Ovary (tissue), 9 donors: ENCODE measurements around the gene HIVEP3. TPM values are rescaled to one million over a fixed set of nuclear protein-coding genes. Genes with fewer than 3 reads are reported as not detected.

Experiments used
- DNase-seq, 5 donors: peaks; one replicate each; pipeline ENCODE4 v3.0.0-alpha.2; 2019 to 2020
- H3K27ac ChIP-seq, 2 donors: fragments of 200-600 bp; one replicate each; pipeline versions ENCODE4 v1.5.1 to v1.8.0; 2019 to 2022
- H3K27me3 ChIP-seq: fragments of 200-600 bp; one replicate; pipeline ENCODE4 v1.8.0; 2022
- H3K36me3 ChIP-seq: fragments of 200-600 bp; sonication (generic); one replicate; pipeline ENCODE4 v1.5.1; 2019
- H3K4me1 ChIP-seq: one replicate; pipeline ENCODE4 v1.8.1; 2013; ENCODE audit warnings: mild to moderate bottlenecking, moderate library complexity; ENCODE audit not compliant: insufficient read depth
- H3K4me3 ChIP-seq: fragments of 200-600 bp; sonication (generic); one replicate; pipeline ENCODE4 v1.5.1; 2017
- H3K9me3 ChIP-seq, 2 donors: fragments of 200-600 bp in 1 of 2; sonication (generic) in 1 of 2; one replicate each; pipeline versions ENCODE4 v1.5.1 to v1.8.1; 2013 to 2019; ENCODE audit warnings: mild to moderate bottlenecking in 1 of 2, moderate library complexity in 1 of 2
- CTCF ChIP-seq, 3 donors: fragments of 450-650 bp in 2 of 3; fragments of 200-600 bp in 1 of 3; IDR thresholded peaks; one replicate each; pipeline versions ENCODE4 v1.5.1 to v1.8.0; 2016 to 2022; ENCODE audit warnings: antibody characterized with exemption in 3 of 3, mild to moderate bottlenecking in 1 of 3
- EP300 ChIP-seq: sonication (generic); formaldehyde crosslinking; IDR thresholded peaks from one replicate; pipeline ENCODE4 v1.6.1; 2017; ENCODE audit warnings: antibody characterized with exemption
- POLR2A ChIP-seq: fragments of 450-650 bp; IDR thresholded peaks from one replicate; pipeline ENCODE4 v1.6.1; 2017; ENCODE audit warnings: antibody characterized with exemption, mild to moderate bottlenecking, moderate library complexity
- WGBS, 3 donors: extraction: QIAGEN DNeasy Blood & Tissue Kit in 1 of 3; methylation state at CpG; one replicate each; pipeline versions ENCODE4 v1.1.5 to v1.1.7; 2013 to 2017; 5-methylcytosine and 5-hydroxymethylcytosine counted together
- intact Hi-C, 4 donors: fragments of 100-400 bp; cut with DNase I; formaldehyde crosslinking; loops; one replicate each; pipeline versions ENCODE4 v1.11.0 to v1.15.1; 2022 to 2023
- polyA plus RNA-seq, 2 donors: library from polyadenylated mRNA; stranded (reverse); fragments of 200-250 nt in 1 of 2; fragments of 350-450 nt in 1 of 2; fragmentation: Illumina TruSeq in 1 of 2; extraction: RNeasy Lipid Tissue Mini Kit (QIAGEN cat#74804) in 1 of 2; gene quantifications; one replicate each; pipeline ENCODE4 v1.2.3, GENCODE V29; 2013 to 2014
- total RNA-seq, 7 donors: library from RNA; depleted of rRNA in 2 of 7; stranded (reverse); fragments of >200 nt in 2 of 7; fragmentation: NEBNext Ultra II Directional in 3 of 7; extraction: Animal tissue kit (Norgen Biotek cat#: 25700) in 3 of 7; gene quantifications; one replicate each; pipeline versions ENCODE4 v1.1.0 to v1.2.4, GENCODE V29; 2016 to 2023
- donor health status: DM: no; HTN: no; CAD: no; lungs with moderate emphysema.
- donor health status: DM: no; HTN: no; CAD: no.
- donor health status: Bipolar disorder and iron deficiency.
- donor health status: DM: yes; HTN: yes; CAD: no.
- donor health status: DM: no; HTN: no; CAD: no.
- donor health status: DM: yes; HTN: yes; CAD: no.

The HIVEP3 gene
- total and polyA plus RNA-seq, 9 donors = 3.0 to 7.5 (median 5.2) TPM

- no peak overlapping the region for H3K27ac ChIP-seq
- H3K36me3 ChIP-seq = no peaks in the 10 kb centered on the region
- intact Hi-C loops = no loop called here
- DNase-seq = no peak
- H3K9me3 ChIP-seq = no peaks in the 10 kb centered on the region
- no peak overlapping the region for H3K4me3 ChIP-seq
- no peaks in the 10 kb centered on the region for H3K27me3 ChIP-seq
- 89 to 93% (median 90%) methylated on average over 6 of the region's 6 CpGs for WGBS, 3 donors
- TF ChIP-seq POLR2A (no peak), EP300 (no peak), CTCF (IDR thresholded peaks at IDR 0.05) (no peak)
- H3K4me1 ChIP-seq = no peaks in the 10 kb centered on the region
These were observed 235.7 kb downstream of the HIVEP3 start for GRCh38 chr1:41682845-41683625.

DNA sequence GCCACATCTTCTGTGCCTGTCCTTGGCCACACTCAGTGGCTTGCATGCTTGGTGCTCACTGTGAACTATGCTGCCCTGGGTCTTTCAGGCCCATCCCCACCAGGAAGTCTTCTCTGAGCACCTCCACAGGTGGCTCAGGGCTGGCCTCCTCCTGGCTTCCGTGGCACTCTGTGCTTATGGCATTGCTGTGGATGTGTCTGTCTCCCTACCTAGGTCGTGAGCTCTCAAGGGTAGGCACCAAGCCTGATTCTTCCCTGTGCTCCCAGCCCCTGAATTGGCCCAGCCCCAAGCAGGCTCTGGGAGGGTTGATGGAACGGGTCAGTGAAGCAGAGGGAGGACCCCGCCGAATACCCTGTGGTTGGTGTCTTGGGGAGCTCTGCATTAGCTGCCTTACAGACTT is 236.6 kb downstream of the HIVEP3 start:
- Histone ChIP-seq H3K27me3 (no peaks in the 10 kb centered on the region), H3K27ac (no peak overlapping the region), H3K36me3 (no peaks in the 10 kb centered on the region), H3K9me3 (no peaks in the 10 kb centered on the region), H3K4me1 (no peaks in the 10 kb centered on the region), H3K4me3 (no peak overlapping the region)
- intact Hi-C loops = no loop called here
- DNase-seq = no peak
- TF ChIP-seq EP300 = no peak
- WGBS, 3 donors = 88 to 94% (median 92%) methylated on average over 5 of the region's 5 CpGs

DNA sequence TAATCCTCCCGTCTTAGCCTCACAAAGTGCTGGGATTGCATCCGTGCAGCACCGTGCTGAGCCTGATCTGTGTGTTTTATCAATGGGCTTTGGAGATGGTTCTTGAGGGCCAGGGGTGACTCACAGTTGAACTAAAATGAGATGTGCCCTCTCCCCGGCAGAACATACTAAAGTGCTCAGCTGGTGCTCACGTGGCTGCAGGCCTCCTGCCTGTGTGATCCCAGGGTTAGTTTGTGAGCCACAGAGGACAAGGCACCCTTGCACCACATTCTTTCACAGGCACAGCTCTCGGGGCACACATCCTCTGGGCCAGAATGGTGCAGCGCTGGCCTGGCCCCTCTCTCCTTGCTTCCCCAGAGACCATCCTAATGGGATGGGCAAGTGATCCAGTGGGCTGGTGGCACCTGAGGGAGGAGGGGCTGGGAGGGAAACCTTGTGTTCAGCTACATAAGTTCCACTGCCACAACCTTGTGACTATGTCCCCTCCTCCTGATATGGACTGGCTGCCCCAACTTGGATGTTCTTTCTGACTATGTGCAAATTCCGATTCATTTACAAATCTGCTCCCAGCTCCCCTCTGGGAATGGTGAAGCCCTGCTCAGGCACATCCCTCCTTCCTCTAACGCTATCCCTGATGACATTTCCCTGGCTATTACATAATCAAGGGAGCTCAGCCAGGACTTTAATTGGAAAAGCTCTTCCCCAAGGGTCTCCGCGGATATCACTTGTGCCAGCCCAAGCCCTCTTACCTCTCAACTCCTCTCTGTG is 237.2 kb downstream of the HIVEP3 start:
- Histone ChIP-seq H3K4me3 (no peak overlapping the region), H3K36me3 (no peaks in the 10 kb centered on the region), H3K9me3 (no peaks in the 10 kb centered on the region), H3K27me3 (no peaks in the 10 kb centered on the region), H3K4me1 (no peaks in the 10 kb centered on the region), H3K27ac (no peak overlapping the region)
- WGBS, 3 donors = 72 to 74% (median 72%) methylated on average over 11 of the region's 11 CpGs
- no peak for DNase-seq
- intact Hi-C loops = no loop called here
- no peak for TF ChIP-seq POLR2A
- no peak for TF ChIP-seq CTCF (IDR thresholded peaks at IDR 0.05)
- no peak for TF ChIP-seq EP300

DNA sequence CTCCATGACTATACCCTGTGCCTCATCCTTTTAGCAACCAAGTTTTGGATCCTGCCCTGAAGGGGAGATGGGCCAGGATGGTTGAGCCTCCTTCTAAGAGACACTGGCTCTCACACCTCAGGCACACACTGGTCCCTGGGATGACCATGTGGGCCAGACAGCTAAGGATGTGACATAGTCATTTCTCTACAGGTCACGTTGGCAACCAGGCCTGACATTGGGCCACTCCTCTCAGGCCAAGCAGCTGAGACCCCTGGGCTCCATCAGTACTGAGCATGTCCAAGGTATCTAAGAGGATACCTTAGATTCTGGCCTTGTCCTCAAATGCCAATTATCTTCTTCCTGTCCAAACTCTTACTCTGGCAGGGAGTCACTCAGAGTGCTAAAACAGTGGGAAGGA is 238.7 kb downstream of the HIVEP3 start:
- intact Hi-C loops = no loop called here

More for the DNA sequence above, 238.7 kb downstream of the HIVEP3 start:
- no peak overlapping the region for H3K27ac ChIP-seq
- TF ChIP-seq CTCF (IDR thresholded peaks at IDR 0.05) (no peak), POLR2A (no peak), EP300 (no peak)
- H3K9me3 ChIP-seq = no peaks in the 10 kb centered on the region
- DNase-seq = no peak
- 92 to 100% (median 100%) methylated on average over 1 of the region's 1 CpG for WGBS, 3 donors
- H3K4me1 ChIP-seq = no peaks in the 10 kb centered on the region
- no peak overlapping the region for H3K4me3 ChIP-seq
- no peaks in the 10 kb centered on the region for H3K27me3 ChIP-seq
- no peaks in the 10 kb centered on the region for H3K36me3 ChIP-seq
